GM12875 (cell line): Measurements from ENCODE around the gene SCFD2.

Experiments used
- H3K4me3 ChIP-seq: one replicate; pipeline ENCODE4 v1.5.1; 2011; ENCODE audit warnings: low read depth, low read length, control low read depth
- TF ChIP-seq, protein P1 (sequence below): IDR thresholded peaks from 2 replicates; pipeline ENCODE4 v1.5.1; 2011; ENCODE audit warnings: low read depth, mild to moderate bottlenecking, control low read depth, inconsistent platforms, low read length, moderate library complexity, borderline replicate concordance; ENCODE audit not compliant: insufficient read depth

The SCFD2 gene

DNA sequence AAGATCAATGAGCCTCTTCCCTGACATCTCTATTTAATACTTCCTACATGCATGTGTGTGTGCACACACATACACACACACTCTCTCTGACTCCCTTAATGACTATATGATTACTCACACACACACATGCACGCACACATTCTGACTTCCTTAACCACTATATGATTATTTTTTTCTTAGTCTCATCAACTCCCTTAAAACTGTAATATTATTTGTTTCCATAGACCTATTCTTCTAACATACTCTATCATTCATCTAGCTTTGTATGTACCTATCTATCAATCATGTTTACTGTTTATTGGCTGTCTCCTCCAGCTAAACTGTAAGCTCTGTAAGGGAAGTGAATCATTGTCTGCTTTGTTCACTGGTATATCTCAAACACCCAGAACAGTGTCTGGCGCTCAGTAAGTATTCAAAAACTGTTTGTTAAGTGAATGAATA, 267.2 kb downstream of the SCFD2 start:
- no peak overlapping the region for H3K4me3 ChIP-seq
- TF ChIP-seq, protein P1, sequence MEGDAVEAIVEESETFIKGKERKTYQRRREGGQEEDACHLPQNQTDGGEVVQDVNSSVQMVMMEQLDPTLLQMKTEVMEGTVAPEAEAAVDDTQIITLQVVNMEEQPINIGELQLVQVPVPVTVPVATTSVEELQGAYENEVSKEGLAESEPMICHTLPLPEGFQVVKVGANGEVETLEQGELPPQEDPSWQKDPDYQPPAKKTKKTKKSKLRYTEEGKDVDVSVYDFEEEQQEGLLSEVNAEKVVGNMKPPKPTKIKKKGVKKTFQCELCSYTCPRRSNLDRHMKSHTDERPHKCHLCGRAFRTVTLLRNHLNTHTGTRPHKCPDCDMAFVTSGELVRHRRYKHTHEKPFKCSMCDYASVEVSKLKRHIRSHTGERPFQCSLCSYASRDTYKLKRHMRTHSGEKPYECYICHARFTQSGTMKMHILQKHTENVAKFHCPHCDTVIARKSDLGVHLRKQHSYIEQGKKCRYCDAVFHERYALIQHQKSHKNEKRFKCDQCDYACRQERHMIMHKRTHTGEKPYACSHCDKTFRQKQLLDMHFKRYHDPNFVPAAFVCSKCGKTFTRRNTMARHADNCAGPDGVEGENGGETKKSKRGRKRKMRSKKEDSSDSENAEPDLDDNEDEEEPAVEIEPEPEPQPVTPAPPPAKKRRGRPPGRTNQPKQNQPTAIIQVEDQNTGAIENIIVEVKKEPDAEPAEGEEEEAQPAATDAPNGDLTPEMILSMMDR, result no peak

GRCh38 chr4:53094040-53094439, 271.8 kb downstream of the SCFD2 start:
- no peak overlapping the region for H3K4me3 ChIP-seq
- TF ChIP-seq, protein P1, result no peak

DNA sequence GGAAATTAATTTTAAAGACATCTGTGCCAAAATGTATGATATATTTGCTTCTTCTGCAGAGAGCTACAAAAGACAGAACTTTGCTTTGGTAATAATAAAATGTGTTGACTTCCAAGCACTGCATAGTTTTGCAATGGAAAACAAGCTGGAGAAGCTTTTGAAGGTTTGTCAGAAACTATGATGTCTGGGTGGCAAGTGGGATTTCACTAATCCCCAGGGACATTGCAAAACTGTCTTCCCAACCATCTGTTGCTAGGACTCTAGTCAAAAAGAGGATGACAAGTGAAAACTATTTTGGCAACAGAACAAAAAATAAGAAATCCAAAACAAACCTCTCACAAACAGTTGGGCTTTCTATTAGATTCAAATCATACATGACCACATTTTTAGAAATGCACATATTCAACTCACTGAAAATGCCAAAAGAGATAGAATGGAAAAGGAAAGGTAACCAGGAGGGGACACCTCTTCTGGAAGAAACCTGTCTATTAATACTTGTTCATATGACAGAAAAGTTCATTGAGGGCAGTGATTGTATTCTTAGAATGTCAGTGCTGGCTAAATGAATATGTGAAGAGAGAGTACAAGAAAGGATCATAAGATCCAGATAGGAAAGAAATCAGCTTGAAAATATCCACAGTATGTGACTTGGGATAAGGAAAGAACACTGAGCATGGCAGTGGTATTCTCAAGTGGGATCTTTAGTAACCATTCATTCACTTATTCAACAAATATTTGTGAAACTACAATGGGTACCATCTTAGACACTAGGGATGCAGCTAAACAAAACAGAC, 275.7 kb downstream of the SCFD2 start:
- TF ChIP-seq, protein P1, result no peak
- H3K4me3 ChIP-seq, result no peak overlapping the region

GRCh38 chr4:53088152-53088551, 277.7 kb downstream of the SCFD2 start:
- TF ChIP-seq, protein P1, result no peak
- H3K4me3 ChIP-seq, result no peak overlapping the region

GRCh38 chr4:53076374-53076958, 289.4 kb downstream of the SCFD2 start:
- TF ChIP-seq, protein P1, result no peak
- no peak overlapping the region for H3K4me3 ChIP-seq

GRCh38 chr4:53075162-53075785, 290.6 kb downstream of the SCFD2 start:
- TF ChIP-seq, protein P1, result no peak
- no peak overlapping the region for H3K4me3 ChIP-seq
